HG03280 (cell line): ENCODE measurements around the gene PAPLN.

Experiments used
- ATAC-seq: cut with Tn5 transposase; IDR thresholded peaks from one replicate; pipeline ENCODE4 v1.9.1; 2021; ENCODE audit warnings: mild to moderate bottlenecking, moderate library complexity; ENCODE audit not compliant: unreplicated experiment

The PAPLN gene

GRCh38 chr14:73227812-73228781 lies 9.2 kb upstream of the PAPLN start:
- no peak for ATAC-seq

GRCh38 chr14:73230051-73230450 lies 7.3 kb upstream of the PAPLN start:
- ATAC-seq, result no peak

GRCh38 chr14:73231981-73232851 lies 5.1 kb upstream of the PAPLN start:
- no peak for ATAC-seq

- ATAC-seq, result no peak
These were observed 4.3 kb upstream of the PAPLN start for GRCh38 chr14:73232984-73233383.

GRCh38 chr14:73233564-73233963 lies 3.7 kb upstream of the PAPLN start:
- ATAC-seq, result no peak

DNA sequence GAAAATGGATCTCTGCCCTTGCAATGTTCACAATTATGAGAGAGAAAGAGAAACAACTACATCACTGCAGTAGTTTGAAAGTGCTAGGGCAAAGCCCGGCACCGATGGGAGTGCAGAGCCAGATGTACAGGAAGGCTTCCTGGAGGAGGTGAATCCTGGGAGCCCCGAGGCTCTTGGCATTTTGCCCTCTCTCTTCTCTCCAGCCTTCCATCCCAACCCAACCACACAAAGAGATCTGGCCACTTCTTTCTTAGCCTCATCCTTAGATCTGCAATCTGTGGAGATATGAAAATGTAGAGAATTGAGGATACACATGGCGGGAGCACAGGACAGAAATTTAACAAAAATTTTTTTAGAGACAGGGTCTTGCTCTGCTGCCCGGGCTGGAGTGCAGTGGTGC lies 3.3 kb upstream of the PAPLN start:
- no peak for ATAC-seq

- no peak for ATAC-seq
These were observed 2.5 kb upstream of the PAPLN start for GRCh38 chr14:73234586-73235394.

GRCh38 chr14:73235531-73236155 lies 1.7 kb upstream of the PAPLN start:
- no peak for ATAC-seq

DNA sequence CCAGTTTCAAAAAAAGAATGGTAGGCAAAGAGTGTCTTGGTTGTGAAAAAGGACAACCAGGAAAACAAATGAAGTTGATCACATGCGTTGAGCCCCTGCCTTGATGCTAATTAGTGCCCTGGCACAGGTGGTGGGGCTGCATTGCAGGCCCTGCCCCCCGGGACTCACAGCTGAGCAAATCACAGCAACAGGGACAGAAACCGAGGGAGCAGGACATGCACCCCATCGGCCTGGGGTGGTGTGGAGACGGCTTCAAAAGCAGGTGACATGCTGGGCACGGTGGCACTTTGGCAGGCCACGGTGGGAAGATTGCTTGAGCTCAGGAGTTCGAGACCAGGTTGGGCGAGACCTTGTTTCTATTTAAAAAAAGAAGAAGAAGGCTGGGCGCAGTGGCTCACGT lies 1.1 kb upstream of the PAPLN start:
- ATAC-seq, result no peak

GRCh38 chr14:73236752-73237218 lies 521 bp upstream of the PAPLN start:
- ATAC-seq, result no peak

DNA sequence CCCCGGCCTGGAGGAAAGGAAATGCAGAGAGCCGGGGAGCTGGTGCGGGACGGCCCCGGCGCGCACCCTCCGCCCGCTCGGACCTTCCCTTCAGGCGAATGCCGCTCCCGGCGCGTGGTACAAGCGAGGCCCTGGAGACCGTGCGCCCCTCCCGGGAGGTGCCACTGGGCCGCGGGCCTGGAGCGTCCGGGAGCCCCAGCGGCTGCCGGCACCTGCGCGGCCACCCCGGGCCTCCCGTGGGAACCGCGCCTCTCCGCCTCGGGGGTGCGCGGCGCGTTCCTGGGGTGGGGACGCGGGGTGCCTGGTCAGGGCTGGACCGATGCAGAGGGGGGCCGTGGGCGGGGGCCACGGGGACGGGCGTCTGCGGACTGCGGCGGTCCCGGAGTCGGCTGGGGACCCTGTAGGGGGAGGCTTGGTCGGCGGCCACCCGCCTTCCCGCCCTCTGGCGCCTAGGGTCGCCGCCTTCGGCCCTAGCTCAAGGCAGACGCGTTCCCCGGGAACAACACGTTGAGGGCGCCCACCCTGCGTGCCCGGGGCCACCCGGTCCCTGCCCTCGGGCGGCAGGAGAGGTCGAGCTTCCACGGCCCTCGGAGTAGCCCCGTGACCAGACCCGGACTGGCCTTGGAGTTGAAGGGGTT lies 599 bp downstream of the PAPLN start:
- ATAC-seq, result no peak

- ATAC-seq, result no peak
These were observed 1.1 kb downstream of the PAPLN start for GRCh38 chr14:73238424-73238852.

GRCh38 chr14:73238941-73239340 lies 1.6 kb downstream of the PAPLN start:
- no peak for ATAC-seq

- ATAC-seq, result no peak
These were observed 2.3 kb downstream of the PAPLN start for GRCh38 chr14:73239393-73240241.

DNA sequence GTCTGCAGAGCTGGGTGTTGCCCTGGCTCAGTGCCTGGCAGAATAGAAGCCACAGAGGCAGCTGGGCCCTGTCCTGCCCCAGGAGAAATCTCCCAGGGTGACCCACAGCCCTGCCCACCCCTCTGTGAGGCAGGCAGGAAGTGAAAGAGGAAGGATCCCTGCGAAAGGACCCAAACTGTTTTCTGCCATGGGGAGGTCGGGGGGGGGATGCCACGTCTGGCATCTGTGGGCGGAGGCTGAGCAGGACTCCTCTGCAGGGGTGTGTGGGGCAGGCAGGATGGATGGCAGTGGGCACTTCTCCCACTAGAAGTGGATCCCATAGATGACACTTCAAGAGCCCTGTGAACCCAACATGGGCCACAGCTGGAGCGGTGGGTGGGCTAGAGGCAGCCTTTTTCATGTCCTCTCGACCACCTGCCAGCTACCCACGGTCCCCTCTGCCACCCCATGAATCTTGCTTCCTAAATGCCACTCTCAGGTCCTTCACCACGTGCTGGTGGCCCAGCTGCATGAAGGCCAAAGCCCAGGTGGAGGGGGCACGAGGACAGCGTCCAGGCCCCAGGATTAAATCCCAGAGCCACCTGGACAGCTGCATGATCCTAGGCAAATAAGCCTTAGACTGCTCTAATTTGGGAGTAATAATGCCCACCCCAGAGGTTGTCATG lies 3.6 kb downstream of the PAPLN start:
- ATAC-seq, result no peak

- ATAC-seq, result no peak
These were observed 4.3 kb downstream of the PAPLN start for GRCh38 chr14:73241481-73242165.

DNA sequence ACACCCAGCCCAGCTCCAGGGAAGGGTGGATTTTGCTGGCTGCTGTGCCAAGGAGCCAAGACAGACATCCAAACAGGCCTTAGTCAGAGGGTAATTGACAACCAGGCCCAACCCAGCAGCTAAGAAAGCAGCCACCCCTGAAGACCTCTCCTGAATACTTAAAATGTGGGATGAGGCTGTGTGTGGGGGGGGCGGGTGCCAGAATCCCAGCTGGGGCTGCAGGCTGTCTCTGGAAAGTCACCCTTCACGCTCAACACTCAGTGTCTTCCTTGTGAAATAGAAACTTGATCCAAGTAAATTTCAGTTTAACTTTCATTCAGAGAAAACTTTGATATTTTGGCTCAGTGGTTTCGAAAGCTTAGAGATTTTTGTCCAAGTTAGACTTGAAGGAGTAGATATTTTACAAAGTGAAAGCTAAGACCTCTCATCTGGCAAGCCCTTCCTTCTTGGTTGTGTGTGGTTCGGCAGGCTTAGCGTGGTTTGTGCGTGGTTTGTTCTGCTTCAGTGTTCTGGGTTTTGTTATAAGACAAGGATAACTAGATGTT lies 5.1 kb downstream of the PAPLN start:
- ATAC-seq, result no peak
